Gastroesophageal sphincter (tissue), 4 donors: Measurements from ENCODE around the gene NR1H2. TPM values are rescaled to one million over a fixed set of nuclear protein-coding genes. Genes with fewer than 3 reads are reported as not detected.

Experiments
- ATAC-seq: fragments of 150-250 bp; one replicate; pipeline ENCODE4 v1.9.1; 2016; ENCODE audit warnings: mild to moderate bottlenecking, moderate library complexity
- H3K27ac ChIP-seq, 4 donors: fragments of 200-600 bp; sonication (generic) in 3 of 4; 1 replicate in 3 of 4; 2 replicates in 1 of 4; pipeline ENCODE4 v1.5.1; 2016 to 2019
- H3K27me3 ChIP-seq: fragments of 200-600 bp; sonication (generic); one replicate; pipeline ENCODE4 v1.5.1; 2019
- H3K36me3 ChIP-seq, 2 donors: fragments of 200-600 bp; sonication (generic); one replicate each; pipeline ENCODE4 v1.5.1; 2019; ENCODE audit warnings: control low read depth in 1 of 2
- H3K4me1 ChIP-seq, 3 donors: fragments of 200-600 bp; sonication (generic); 1 replicate in 2 of 3; 2 replicates in 1 of 3; pipeline ENCODE4 v1.5.1; 2016 to 2019; ENCODE audit warnings: control low read depth in 2 of 3
- H3K4me3 ChIP-seq, 2 donors: fragments of 200-600 bp; sonication (generic); one replicate each; pipeline ENCODE4 v1.5.1; 2019; ENCODE audit warnings: mild to moderate bottlenecking in 1 of 2, moderate library complexity in 1 of 2
- H3K9me3 ChIP-seq, 3 donors: fragments of 200-600 bp; sonication (generic); one replicate each; pipeline ENCODE4 v1.5.1; 2017 to 2019; ENCODE audit warnings: control low read depth in 2 of 3
- CTCF ChIP-seq, 4 experiments: fragments of 200-600 bp in 2 of 4; fragments of 450-650 bp in 2 of 4; sonication (generic) in 1 of 4; IDR thresholded peaks; one replicate each; pipeline ENCODE4 v1.5.1; 2017 to 2019; ENCODE audit warnings: antibody characterized with exemption in 4 of 4, mild to moderate bottlenecking in 2 of 4, moderate library complexity in 2 of 4
- EP300 ChIP-seq: sonication (generic); formaldehyde crosslinking; IDR thresholded peaks from one replicate; pipeline ENCODE4 v1.6.1; 2017; ENCODE audit warnings: antibody characterized with exemption, mild to moderate bottlenecking
- POLR2A ChIP-seq, 2 donors: fragments of 450-650 bp; IDR thresholded peaks; one replicate each; pipeline ENCODE4 v1.6.1; 2017; ENCODE audit warnings: antibody characterized with exemption in 2 of 2, mild to moderate bottlenecking in 2 of 2, moderate library complexity in 1 of 2
- POLR2AphosphoS5 ChIP-seq: sonication (generic); formaldehyde crosslinking; IDR thresholded peaks from one replicate; pipeline ENCODE4 v1.6.1; 2017; ENCODE audit warnings: antibody characterized with exemption
- WGBS, 2 donors: methylation state at CpG; one replicate each; pipeline ENCODE4 v1.1.5; 2018; ENCODE audit warnings: low coverage in 1 of 2; 5-methylcytosine and 5-hydroxymethylcytosine counted together
- total RNA-seq, 4 donors: library from RNA; depleted of rRNA; stranded (reverse); fragments of >200 nt; gene quantifications; one replicate each; pipeline ENCODE4 v1.1.0, GENCODE V29; 2016

NR1H2 gene
- total RNA-seq, 4 donors from 2014 or later = 138 to 191 (median 145) TPM

- no peaks in the 10 kb centered on the region for H3K9me3 ChIP-seq
- H3K36me3 ChIP-seq = peaks cover 0 to 48% of the 10 kb centered on the region in 2 donors
- H3K4me1 ChIP-seq = peaks cover 0 to 5% (median 0%) of the 10 kb centered on the region in 3 donors
- H3K4me3 ChIP-seq = no peak overlapping the region
- ATAC-seq = no peak
- H3K27me3 ChIP-seq = no peaks in the 10 kb centered on the region
- WGBS, 2 donors = 54 to 90% methylated on average over 4 to 7 of the region's 10 CpGs
- TF ChIP-seq POLR2AphosphoS5 = no peak
- H3K27ac ChIP-seq = no peak overlapping the region
These were observed 33.9 kb downstream of the NR1H2 start for GRCh38 chr19:50410109-50410508.

DNA sequence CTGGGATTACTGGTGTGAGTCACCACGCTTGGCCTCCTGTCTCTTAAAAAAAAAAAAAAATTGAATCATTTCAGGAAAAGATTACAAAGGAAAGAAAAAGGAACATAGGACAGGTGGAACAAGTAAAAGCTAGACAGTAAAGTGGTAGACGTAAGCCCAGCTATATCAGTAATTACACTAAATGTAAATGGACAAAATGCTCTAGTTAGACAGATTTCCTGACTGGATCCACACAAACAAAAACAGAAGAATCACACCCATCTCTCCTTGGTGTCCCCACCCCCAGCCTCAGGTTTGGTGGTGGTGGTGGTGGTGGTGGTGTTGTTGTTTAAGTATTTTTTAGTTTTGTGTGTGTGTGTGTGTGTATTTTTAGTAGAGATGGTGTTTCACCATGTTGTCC, 36.2 kb downstream of the NR1H2 start:
- 83 to 100% methylated on average over 1 of the region's 2 CpGs for WGBS, 2 donors
- no peaks in the 10 kb centered on the region for H3K9me3 ChIP-seq
- no peak overlapping the region for H3K27ac ChIP-seq
- H3K27me3 ChIP-seq = peaks cover 15% of the 10 kb centered on the region
- no peak overlapping the region for H3K4me3 ChIP-seq
- peaks cover 0 to 27% of the 10 kb centered on the region in 2 donors for H3K36me3 ChIP-seq
- peaks cover 0 to 5% (median 0%) of the 10 kb centered on the region in 3 donors for H3K4me1 ChIP-seq
- ATAC-seq = no peak
- TF ChIP-seq EP300 (no peak), POLR2A (IDR thresholded peaks at IDR 0.05) (no peak), CTCF (IDR thresholded peaks at IDR 0.05) (no peak), POLR2AphosphoS5 (no peak)

DNA sequence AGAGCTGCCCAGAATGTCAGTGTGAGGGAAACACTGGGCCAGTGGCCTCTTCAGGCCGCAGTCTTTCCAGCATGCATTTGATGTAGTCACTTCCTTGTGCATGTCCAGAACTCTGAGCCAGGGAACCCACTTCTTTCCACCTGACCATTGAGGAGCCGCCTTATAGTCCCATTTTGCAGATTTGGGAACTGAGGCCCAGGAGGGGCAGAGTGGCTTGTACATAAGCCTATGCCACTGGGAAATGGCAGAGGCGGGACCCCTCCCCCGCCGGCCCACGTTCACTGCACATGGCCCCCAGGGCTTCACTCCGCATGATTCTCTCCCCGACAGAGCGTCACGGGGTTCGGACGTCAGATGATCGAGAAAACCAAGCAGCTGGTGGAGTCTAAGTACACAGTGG, 36.8 kb downstream of the NR1H2 start:
- Histone ChIP-seq H3K4me3 (no peak overlapping the region), H3K4me1 (peaks cover 0 to 6% (median 0%) of the 10 kb centered on the region in 3 donors), H3K9me3 (no peaks in the 10 kb centered on the region), H3K27ac (no peak overlapping the region), H3K36me3 (peaks cover 0 to 22% of the 10 kb centered on the region in 2 donors), H3K27me3 (peaks cover 22% of the 10 kb centered on the region)
- no CpG with 5 or more reads among the region's 13 CpGs for WGBS, 2 donors
- TF ChIP-seq POLR2AphosphoS5 (no peak), POLR2A (IDR thresholded peaks at IDR 0.05) (no peak), CTCF (IDR thresholded peaks at IDR 0.05) (no peak), EP300 (no peak)
- no peak for ATAC-seq

DNA sequence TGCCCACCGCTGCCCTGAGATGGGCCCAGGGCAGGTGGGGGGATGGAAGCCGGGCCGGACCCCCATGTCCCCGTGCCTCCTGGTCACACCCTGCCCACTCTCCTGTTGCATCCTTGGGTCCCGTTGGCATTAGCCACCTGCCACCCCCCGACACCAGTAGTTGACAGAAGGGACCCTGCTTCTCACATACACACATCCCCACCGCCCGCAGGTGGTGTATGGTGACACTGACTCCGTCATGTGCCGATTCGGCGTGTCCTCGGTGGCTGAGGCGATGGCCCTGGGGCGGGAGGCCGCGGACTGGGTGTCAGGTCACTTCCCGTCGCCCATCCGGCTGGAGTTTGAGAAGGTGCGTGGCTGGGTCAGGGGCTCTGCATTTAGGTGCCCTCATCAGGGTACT, 37.3 kb downstream of the NR1H2 start:
- Histone ChIP-seq H3K36me3 (peaks cover 0 to 18% of the 10 kb centered on the region in 2 donors), H3K27me3 (peaks cover 26% of the 10 kb centered on the region), H3K9me3 (no peaks in the 10 kb centered on the region), H3K4me3 (no peak overlapping the region), H3K4me1 (peaks cover 0 to 10% (median 0%) of the 10 kb centered on the region in 3 donors), H3K27ac (no peak overlapping the region)
- TF ChIP-seq POLR2A (IDR thresholded peaks at IDR 0.05) (no peak), POLR2AphosphoS5 (no peak), CTCF (IDR thresholded peaks at IDR 0.05) (no peak), EP300 (no peak)
- ATAC-seq = no peak
- WGBS, 2 donors = 96% methylated on average over 5 of the region's 21 CpGs; no CpG with 5 or more reads in 1 of the 2 donors

DNA sequence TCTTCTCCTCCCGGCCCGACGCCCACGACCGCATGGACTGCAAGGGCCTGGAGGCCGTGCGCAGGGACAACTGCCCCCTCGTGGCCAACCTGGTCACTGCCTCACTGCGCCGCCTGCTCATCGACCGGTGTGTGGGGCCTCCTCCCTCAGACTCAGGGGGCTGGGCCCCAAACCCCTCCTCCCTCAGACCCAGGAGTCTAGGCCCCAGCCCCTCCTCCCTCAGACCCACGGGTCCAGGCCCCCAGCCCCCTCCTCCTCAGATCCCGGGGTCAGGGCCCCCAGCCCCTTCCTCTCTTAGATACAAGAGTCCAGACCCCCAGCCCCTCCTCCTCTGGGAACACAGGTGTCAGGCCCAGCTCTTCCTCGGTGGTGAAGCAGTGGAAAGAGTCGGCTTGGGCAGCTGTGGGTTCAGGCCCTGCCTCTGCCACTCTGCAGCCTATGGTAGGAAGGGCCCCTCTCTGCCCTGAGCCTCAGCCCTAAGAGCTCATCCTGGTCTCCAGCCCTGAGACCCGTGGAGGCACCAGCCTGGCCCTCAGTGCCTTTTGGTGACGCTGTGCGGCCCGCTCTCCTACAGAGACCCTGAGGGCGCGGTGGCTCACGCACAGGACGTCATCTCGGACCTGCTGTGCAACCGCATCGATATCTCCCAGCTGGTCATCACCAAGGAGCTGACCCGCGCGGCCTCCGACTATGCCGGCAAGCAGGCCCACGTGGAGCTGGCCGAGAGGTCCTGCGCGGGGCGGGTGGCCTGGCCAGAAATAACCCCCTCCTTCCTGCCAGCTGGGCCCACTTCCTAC, 38.8 kb downstream of the NR1H2 start:
- Histone ChIP-seq H3K27me3 (peaks cover 42% of the 10 kb centered on the region), H3K4me1 (peaks cover 0 to 17% (median 4%) of the 10 kb centered on the region in 3 donors), H3K9me3 (no peaks in the 10 kb centered on the region), H3K4me3 (no peak overlapping the region), H3K27ac (no peak overlapping the region), H3K36me3 (peaks cover 0 to 3% of the 10 kb centered on the region in 2 donors)
- peak; percentile 72 for ATAC-seq
- no CpG with 5 or more reads among the region's 37 CpGs for WGBS, 2 donors
- TF ChIP-seq POLR2A (IDR thresholded peaks at IDR 0.05) (no peak), POLR2AphosphoS5 (no peak), EP300 (no peak), CTCF (IDR thresholded peaks at IDR 0.05) (peak in 3 of 4 experiments; percentile 69 to 94 (median 84))
